Measurements from ENCODE around the gene NFAM1.

Gene NFAM1

GRCh38 chr22:42379966-42380537 is 52.2 kb downstream of the NFAM1 start:
- peak; percentile 47 for DNase-seq

DNA sequence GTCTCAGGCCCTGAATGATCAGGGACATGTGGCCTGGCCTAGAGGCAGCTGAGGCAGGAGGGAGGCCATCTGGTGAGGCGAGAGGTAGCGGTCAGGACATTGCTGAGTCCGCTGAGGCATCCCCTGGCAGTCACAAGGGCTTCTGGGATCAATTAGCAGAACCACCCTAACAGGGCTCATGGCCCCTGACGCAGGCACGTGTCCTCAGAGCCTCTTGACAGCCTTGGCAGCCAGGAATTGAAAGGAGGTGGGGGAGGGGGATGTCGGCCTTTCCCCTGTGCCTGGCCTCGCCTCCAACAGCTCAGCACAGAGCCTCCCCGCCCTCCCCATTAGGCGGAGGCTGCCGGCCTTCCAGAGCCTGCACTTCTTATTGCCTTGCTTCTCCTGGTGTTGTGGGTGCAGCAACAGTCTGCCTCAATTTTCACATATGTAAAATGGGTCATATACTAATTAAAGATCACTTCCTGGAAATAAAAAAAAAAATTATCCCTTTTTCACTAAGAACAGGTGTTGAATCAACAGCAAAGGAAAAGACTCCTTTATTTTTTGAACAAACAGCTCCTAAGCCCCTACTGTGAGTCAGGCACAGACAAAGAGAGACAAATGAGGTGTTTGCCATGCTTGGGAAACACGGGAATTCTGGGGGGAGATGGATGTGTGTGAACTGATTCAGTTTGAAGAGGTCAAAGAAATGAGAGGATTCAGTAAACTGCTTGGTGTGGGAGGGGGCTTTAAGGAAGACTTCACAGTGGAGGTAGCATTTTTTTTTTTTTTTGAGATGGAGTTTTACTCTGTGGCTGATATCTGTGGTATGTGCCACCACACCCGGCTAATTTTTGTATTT is 55.3 kb downstream of the NFAM1 start:
- peak; percentile 93 for DNase-seq

- peak; percentile 84 for DNase-seq
Observed at GRCh38 chr22:42375982-42376381, 56.2 kb downstream of the NFAM1 start.

DNA sequence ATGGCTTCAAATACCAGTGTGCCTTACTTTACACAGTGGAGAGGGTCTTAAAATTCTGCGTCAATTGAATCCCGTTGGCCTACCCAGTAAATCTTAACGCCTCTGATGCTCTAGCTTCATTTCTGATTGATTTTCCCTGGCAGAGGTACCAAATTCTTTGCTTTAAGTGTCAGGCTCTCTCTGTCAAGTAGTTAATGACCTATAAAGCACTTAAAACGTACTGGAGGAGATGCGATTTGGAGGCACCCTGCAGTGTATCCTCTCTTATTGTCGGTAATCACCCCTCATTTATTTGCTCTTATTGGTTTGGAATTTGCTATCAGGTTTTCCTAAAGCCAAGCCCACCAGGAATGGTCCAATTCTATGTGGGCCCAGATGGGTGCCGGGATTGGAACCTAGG is 59.2 kb downstream of the NFAM1 start:
- DNase-seq, result no peak

GRCh38 chr22:42371501-42371900 is 60.7 kb downstream of the NFAM1 start:
- DNase-seq, result peak; percentile 80

- DNase-seq, result peak; percentile 96
Observed at GRCh38 chr22:42371099-42371498, 61.1 kb downstream of the NFAM1 start.

- peak; percentile 96 for DNase-seq
Observed at GRCh38 chr22:42369250-42370041, 62.8 kb downstream of the NFAM1 start.

- no peak for DNase-seq
Observed at GRCh38 chr22:42368379-42369249, 63.6 kb downstream of the NFAM1 start.

GRCh38 chr22:42367980-42368378 is 64.2 kb downstream of the NFAM1 start:
- DNase-seq, result no peak

GRCh38 chr22:42366806-42367581 is 65.2 kb downstream of the NFAM1 start:
- no peak for DNase-seq

GRCh38 chr22:42365942-42366695 is 66.1 kb downstream of the NFAM1 start:
- no peak for DNase-seq

- peak; percentile 51 for DNase-seq
Observed at GRCh38 chr22:42365111-42365865, 66.9 kb downstream of the NFAM1 start.

DNA sequence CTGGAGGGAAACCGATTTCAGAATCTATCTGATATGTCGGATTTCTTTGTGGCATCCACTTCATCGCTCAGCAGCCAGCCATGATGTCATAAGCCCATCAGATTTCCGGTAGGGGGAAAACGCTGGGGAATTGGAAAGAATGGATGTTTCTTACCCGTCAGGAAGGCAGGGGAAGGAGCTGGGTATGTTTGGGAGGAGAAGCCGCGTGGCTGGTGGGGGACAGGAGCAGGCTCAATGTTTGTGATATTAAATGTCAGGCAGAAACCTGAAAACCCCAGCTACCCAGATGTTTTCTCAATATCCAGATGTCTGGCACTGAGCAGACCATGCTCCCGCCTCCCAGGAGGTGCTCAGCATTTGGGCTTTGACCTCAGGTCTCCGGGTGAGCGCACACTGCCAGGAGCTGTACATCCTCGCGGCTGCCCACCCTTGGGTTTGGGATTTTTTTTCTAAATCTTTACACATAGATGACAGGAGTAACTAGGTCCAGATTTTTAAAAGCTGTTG is 67.5 kb downstream of the NFAM1 start:
- DNase-seq, result peak; percentile 51

- no peak for DNase-seq
Observed at GRCh38 chr22:42363892-42364291, 68.3 kb downstream of the NFAM1 start.

DNA sequence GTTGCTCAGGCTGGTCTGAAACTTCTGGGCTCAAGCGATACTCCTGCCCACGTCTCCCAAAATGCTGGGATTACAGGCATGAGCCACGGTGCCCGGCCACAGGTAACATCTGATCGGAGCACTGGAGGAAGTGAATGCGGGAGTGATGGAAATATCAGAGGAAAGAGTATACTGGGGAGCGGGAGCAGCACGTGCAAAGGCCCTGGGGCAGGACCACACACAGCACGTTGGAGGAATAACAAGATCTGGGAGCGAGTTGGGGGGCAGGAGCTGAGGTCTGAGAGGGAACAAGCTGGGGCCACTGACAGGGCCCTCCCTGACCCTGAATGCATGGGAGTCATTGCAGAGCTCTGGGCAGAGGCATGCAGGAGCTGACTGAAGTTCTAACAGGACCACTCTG is 70.7 kb downstream of the NFAM1 start:
- no peak for DNase-seq

- DNase-seq, result no peak
Observed at GRCh38 chr22:42360348-42360747, 71.9 kb downstream of the NFAM1 start.

GRCh38 chr22:42358643-42359558 is 73.3 kb downstream of the NFAM1 start:
- DNase-seq, result no peak

GRCh38 chr22:42357634-42358296 is 74.4 kb downstream of the NFAM1 start:
- no peak for DNase-seq

Measured in NCI-H82 (cell line).